Stomach (tissue), 4 donors: ENCODE results near the gene SDSL.

Experiments used
- CTCF ChIP-seq, 7 experiments: fragments of 450-650 bp in 4 of 7; fragments of 200-600 bp in 3 of 7; sonication (generic) in 3 of 7; IDR thresholded peaks; one replicate each; pipeline ENCODE4 v1.5.1; 2016 to 2019; ENCODE audit warnings: antibody characterized with exemption in 7 of 7, control low read depth in 2 of 7, mild to moderate bottlenecking in 1 of 7
- POLR2A ChIP-seq, 4 donors: fragments of 450-650 bp; IDR thresholded peaks; one replicate each; pipeline ENCODE4 v1.6.1; 2016; ENCODE audit warnings: antibody characterized with exemption in 4 of 4, control low read depth in 2 of 4, mild to moderate bottlenecking in 1 of 4, moderate library complexity in 1 of 4

- TF ChIP-seq CTCF (IDR thresholded peaks at IDR 0.05): no peak
- TF ChIP-seq POLR2A (IDR thresholded peaks at IDR 0.05): no peak
Observed at GRCh38 chr12:113391145-113391544, 31.0 kb upstream of the SDSL start.
